H1 (cell line): ENCODE results near the gene CXCL14. TPM values are rescaled to one million over a fixed set of nuclear protein-coding genes. Genes with fewer than 3 reads are reported as not detected.

ENCODE experiments used
- POLR2A ChIP-seq, 2 experiments: IDR thresholded peaks; 1 replicate in 1 of 2; 2 replicates in 1 of 2; pipeline ENCODE4 v1.6.1; 2011; ENCODE audit warnings: low read depth in 2 of 2, low read length in 2 of 2, mild to moderate bottlenecking in 2 of 2; ENCODE audit errors: control extremely low read depth in 1 of 2
- SIN3A ChIP-seq, 2 experiments: IDR thresholded peaks in 1 of 2; conservative IDR thresholded peaks in 1 of 2; 2 replicates each; pipeline ENCODE4 v1.6.1; 2011 to 2012; ENCODE audit warnings: low read length in 2 of 2, improper control_type of control experiment in 1 of 2, low read depth in 1 of 2, mild to moderate bottlenecking in 1 of 2
- SIRT6 ChIP-seq: IDR thresholded peaks from one replicate; pipeline ENCODE4 v1.7.1; 2012; ENCODE audit warnings: low read length, inconsistent platforms
- polyA plus RNA-seq, 7 experiments: library from polyadenylated mRNA; depleted of rRNA in 3 of 7; stranded (reverse) in 5 of 7; unstranded in 2 of 7; fragments of >200 nt in 5 of 7; fragments of 200-250 nt in 2 of 7; gene quantifications; 1 replicate in 5 of 7; 2 replicates in 1 of 7; 4 replicates in 1 of 7; pipeline versions ENCODE4 v1.2.1 to v1.2.3, GENCODE V29; 2011 to 2013; ENCODE audit warnings: missing spikeins in 2 of 7, mixed read lengths in 2 of 7
- total RNA-seq: library from RNA; stranded (reverse); fragmentation: NEBNext Ultra II Directional; extraction: Animal tissue kit (Norgen Biotek cat#: 25700); gene quantifications from 2 replicates; pipeline ENCODE4 v1.2.1, GENCODE V29; 2021
- TF ChIP-seq, protein P1 (sequence below): fragments of 300-600 bp; sonication (generic); IDR thresholded peaks from 2 replicates; pipeline ENCODE4 v1.7.1; 2012; ENCODE audit warnings: low read length, moderate library complexity, mild to moderate bottlenecking, inconsistent platforms; ENCODE audit not compliant: insufficient replicate concordance

Gene CXCL14
- total and polyA plus RNA-seq, 2 of the 8 experiments (the other 6 are each of a cell fraction or from before 2014, with no cell fraction given): 1.5 to 1.8 TPM

- TF ChIP-seq, protein P1, sequence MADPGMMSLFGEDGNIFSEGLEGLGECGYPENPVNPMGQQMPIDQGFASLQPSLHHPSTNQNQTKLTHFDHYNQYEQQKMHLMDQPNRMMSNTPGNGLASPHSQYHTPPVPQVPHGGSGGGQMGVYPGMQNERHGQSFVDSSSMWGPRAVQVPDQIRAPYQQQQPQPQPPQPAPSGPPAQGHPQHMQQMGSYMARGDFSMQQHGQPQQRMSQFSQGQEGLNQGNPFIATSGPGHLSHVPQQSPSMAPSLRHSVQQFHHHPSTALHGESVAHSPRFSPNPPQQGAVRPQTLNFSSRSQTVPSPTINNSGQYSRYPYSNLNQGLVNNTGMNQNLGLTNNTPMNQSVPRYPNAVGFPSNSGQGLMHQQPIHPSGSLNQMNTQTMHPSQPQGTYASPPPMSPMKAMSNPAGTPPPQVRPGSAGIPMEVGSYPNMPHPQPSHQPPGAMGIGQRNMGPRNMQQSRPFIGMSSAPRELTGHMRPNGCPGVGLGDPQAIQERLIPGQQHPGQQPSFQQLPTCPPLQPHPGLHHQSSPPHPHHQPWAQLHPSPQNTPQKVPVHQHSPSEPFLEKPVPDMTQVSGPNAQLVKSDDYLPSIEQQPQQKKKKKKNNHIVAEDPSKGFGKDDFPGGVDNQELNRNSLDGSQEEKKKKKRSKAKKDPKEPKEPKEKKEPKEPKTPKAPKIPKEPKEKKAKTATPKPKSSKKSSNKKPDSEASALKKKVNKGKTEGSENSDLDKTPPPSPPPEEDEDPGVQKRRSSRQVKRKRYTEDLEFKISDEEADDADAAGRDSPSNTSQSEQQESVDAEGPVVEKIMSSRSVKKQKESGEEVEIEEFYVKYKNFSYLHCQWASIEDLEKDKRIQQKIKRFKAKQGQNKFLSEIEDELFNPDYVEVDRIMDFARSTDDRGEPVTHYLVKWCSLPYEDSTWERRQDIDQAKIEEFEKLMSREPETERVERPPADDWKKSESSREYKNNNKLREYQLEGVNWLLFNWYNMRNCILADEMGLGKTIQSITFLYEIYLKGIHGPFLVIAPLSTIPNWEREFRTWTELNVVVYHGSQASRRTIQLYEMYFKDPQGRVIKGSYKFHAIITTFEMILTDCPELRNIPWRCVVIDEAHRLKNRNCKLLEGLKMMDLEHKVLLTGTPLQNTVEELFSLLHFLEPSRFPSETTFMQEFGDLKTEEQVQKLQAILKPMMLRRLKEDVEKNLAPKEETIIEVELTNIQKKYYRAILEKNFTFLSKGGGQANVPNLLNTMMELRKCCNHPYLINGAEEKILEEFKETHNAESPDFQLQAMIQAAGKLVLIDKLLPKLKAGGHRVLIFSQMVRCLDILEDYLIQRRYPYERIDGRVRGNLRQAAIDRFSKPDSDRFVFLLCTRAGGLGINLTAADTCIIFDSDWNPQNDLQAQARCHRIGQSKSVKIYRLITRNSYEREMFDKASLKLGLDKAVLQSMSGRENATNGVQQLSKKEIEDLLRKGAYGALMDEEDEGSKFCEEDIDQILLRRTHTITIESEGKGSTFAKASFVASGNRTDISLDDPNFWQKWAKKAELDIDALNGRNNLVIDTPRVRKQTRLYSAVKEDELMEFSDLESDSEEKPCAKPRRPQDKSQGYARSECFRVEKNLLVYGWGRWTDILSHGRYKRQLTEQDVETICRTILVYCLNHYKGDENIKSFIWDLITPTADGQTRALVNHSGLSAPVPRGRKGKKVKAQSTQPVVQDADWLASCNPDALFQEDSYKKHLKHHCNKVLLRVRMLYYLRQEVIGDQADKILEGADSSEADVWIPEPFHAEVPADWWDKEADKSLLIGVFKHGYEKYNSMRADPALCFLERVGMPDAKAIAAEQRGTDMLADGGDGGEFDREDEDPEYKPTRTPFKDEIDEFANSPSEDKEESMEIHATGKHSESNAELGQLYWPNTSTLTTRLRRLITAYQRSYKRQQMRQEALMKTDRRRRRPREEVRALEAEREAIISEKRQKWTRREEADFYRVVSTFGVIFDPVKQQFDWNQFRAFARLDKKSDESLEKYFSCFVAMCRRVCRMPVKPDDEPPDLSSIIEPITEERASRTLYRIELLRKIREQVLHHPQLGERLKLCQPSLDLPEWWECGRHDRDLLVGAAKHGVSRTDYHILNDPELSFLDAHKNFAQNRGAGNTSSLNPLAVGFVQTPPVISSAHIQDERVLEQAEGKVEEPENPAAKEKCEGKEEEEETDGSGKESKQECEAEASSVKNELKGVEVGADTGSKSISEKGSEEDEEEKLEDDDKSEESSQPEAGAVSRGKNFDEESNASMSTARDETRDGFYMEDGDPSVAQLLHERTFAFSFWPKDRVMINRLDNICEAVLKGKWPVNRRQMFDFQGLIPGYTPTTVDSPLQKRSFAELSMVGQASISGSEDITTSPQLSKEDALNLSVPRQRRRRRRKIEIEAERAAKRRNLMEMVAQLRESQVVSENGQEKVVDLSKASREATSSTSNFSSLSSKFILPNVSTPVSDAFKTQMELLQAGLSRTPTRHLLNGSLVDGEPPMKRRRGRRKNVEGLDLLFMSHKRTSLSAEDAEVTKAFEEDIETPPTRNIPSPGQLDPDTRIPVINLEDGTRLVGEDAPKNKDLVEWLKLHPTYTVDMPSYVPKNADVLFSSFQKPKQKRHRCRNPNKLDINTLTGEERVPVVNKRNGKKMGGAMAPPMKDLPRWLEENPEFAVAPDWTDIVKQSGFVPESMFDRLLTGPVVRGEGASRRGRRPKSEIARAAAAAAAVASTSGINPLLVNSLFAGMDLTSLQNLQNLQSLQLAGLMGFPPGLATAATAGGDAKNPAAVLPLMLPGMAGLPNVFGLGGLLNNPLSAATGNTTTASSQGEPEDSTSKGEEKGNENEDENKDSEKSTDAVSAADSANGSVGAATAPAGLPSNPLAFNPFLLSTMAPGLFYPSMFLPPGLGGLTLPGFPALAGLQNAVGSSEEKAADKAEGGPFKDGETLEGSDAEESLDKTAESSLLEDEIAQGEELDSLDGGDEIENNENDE: no peak
- no peak for TF ChIP-seq SIRT6
- no peak for TF ChIP-seq SIN3A (conservative IDR thresholded peaks at IDR 0.05 in 1 of 2, IDR thresholded peaks at IDR 0.05 in 1 of 2; ENCODE audit: low read depth in 1 of 2, low read length in 2 of 2)
- no peak for TF ChIP-seq POLR2A (IDR thresholded peaks at IDR 0.05; ENCODE audit: control extremely low read depth in 1 of 2, low read depth in 2 of 2, low read length in 2 of 2)
Measured at GRCh38 chr5:135577421-135577820, 1.4 kb downstream of the CXCL14 start (continued).
